Skeletal muscle satellite cell (primary cell): ENCODE measurements around the gene EGFL8.

ENCODE experiments used
- H3K27me3 ChIP-seq: 2 replicates; pipeline ENCODE4 v1.7.0; 2013; ENCODE audit warnings: low read length; ENCODE audit not compliant: control insufficient read depth, insufficient read depth
- H3K36me3 ChIP-seq: 2 replicates; pipeline ENCODE4 v1.7.0; 2013; ENCODE audit warnings: mild to moderate bottlenecking, control low read depth, low read length; ENCODE audit not compliant: insufficient read depth
- H3K4me1 ChIP-seq: 2 replicates; pipeline ENCODE4 v1.7.0; 2013; ENCODE audit warnings: low read length; ENCODE audit not compliant: control insufficient read depth, insufficient read depth
- H3K4me2 ChIP-seq: 2 replicates; pipeline ENCODE4 v1.7.0; 2013; ENCODE audit warnings: mild to moderate bottlenecking, low read length
- H3K4me3 ChIP-seq: 2 replicates; pipeline ENCODE4 v1.7.0; 2013; ENCODE audit warnings: low read length
- H3K9ac ChIP-seq: 2 replicates; pipeline ENCODE4 v1.7.0; 2013; ENCODE audit warnings: mild to moderate bottlenecking, low read depth, low read length, moderate library complexity
- H3K9me3 ChIP-seq: replicated peaks from 2 replicates; pipeline ENCODE4 v1.7.0; 2013; ENCODE audit warnings: mild to moderate bottlenecking, control low read depth, low read length

EGFL8 gene

DNA sequence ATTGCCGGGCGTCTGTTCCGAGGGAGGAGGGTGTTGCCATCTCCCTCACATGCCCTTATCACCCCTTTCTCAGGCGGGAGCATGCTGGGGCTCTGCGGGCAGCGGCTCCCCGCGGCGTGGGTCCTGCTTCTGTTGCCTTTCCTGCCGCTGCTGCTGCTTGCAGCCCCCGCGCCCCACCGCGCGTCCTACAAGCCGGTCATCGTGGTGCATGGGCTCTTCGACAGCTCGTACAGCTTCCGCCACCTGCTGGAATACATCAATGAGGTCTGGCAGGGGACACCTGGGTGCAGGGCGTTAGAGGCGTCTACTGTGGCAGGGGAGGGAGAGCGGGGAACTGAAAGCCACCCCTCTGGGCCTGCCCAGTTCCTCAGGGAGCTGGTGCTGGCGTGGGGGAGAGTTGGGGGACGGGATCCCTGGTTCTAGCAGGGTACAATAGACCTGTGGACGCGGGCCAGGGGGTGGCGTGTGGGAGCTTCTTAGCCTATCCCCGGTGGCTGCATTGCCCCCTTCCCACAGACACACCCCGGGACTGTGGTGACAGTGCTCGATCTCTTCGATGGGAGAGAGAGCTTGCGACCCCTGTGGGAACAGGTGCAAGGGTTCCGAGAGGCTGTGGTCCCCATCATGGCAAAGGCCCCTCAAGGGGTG is 9.8 kb upstream of the EGFL8 start:
- H3K4me3 ChIP-seq = peak overlapping the region; percentile 86
- H3K27me3 ChIP-seq = peaks cover 6% of the 10 kb centered on the region
- H3K9me3 ChIP-seq = no peaks in the 10 kb centered on the region
- H3K4me1 ChIP-seq = peaks cover 28% of the 10 kb centered on the region
- H3K4me2 ChIP-seq = peak overlapping the region; percentile 94
- peaks cover 18% of the 10 kb centered on the region for H3K36me3 ChIP-seq
- H3K9ac ChIP-seq = peak overlapping the region; percentile 82

DNA sequence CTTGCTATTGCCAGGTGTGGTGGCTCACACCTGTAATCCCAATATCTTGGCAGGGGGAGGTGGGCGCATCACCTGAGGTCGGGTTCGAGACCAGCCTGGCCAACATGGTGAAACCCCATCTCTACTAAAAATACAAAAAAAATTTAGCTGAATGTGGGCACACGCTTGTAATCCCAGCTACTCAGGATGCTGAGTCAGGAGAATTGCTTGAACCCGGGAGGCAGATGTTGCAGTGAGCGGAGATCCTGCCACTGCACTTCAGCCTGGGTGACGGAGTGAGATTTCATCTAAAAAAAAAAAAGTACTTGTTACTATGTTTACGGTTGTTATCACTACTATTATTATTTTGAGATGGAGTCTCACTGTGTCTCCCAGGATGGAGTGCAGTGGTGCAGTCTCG is 7.5 kb upstream of the EGFL8 start:
- Histone ChIP-seq H3K4me1 (peaks cover 28% of the 10 kb centered on the region), H3K27me3 (no peaks in the 10 kb centered on the region), H3K9me3 (no peaks in the 10 kb centered on the region), H3K4me3 (no peak overlapping the region), H3K4me2 (no peak overlapping the region), H3K9ac (no peak overlapping the region), H3K36me3 (peaks cover 18% of the 10 kb centered on the region)

DNA sequence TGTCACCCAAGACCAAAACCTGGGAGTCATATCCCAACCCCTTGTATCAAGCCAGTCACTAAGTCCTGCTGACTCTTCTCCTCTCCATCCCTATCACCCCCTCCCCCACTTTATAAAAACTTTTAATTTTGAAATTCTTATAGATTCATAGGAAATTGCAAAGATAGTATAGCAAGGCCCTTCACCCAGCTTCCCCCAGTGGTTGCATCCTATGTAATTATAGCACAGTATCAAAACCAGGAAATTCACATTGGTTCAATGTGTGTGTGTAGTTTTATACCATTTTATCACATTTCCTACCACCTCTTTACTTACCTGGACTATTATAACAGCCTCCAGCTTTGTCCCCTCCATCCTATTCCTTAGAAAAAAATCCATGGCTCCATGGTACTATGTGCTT is 6.3 kb upstream of the EGFL8 start:
- Histone ChIP-seq H3K9me3 (no peaks in the 10 kb centered on the region), H3K4me1 (peaks cover 16% of the 10 kb centered on the region), H3K4me2 (no peak overlapping the region), H3K9ac (no peak overlapping the region), H3K4me3 (no peak overlapping the region), H3K36me3 (peaks cover 18% of the 10 kb centered on the region), H3K27me3 (no peaks in the 10 kb centered on the region)

GRCh38 chr6:32163559-32164258 is 686 bp upstream of the EGFL8 start:
- Histone ChIP-seq H3K27me3 (no peaks in the 10 kb centered on the region), H3K9me3 (no peaks in the 10 kb centered on the region), H3K4me1 (peaks cover 5% of the 10 kb centered on the region), H3K4me2 (no peak overlapping the region), H3K9ac (no peak overlapping the region), H3K36me3 (peaks cover 10% of the 10 kb centered on the region), H3K4me3 (no peak overlapping the region)

GRCh38 chr6:32166411-32167061 is 2.1 kb downstream of the EGFL8 start:
- Histone ChIP-seq H3K27me3 (no peaks in the 10 kb centered on the region), H3K4me2 (no peak overlapping the region), H3K4me1 (peaks cover 11% of the 10 kb centered on the region), H3K9ac (no peak overlapping the region), H3K9me3 (no peaks in the 10 kb centered on the region), H3K36me3 (peaks cover 29% of the 10 kb centered on the region), H3K4me3 (no peak overlapping the region)

- H3K36me3 ChIP-seq = peaks cover 29% of the 10 kb centered on the region
- no peak overlapping the region for H3K9ac ChIP-seq
- peaks cover 11% of the 10 kb centered on the region for H3K4me1 ChIP-seq
- no peaks in the 10 kb centered on the region for H3K27me3 ChIP-seq
- no peak overlapping the region for H3K4me3 ChIP-seq
- no peak overlapping the region for H3K4me2 ChIP-seq
- no peaks in the 10 kb centered on the region for H3K9me3 ChIP-seq
Observed at GRCh38 chr6:32167154-32167760, 2.9 kb downstream of the EGFL8 start.

- Histone ChIP-seq H3K9ac (no peak overlapping the region), H3K4me3 (no peak overlapping the region), H3K36me3 (peaks cover 29% of the 10 kb centered on the region), H3K4me1 (peaks cover 11% of the 10 kb centered on the region), H3K9me3 (no peaks in the 10 kb centered on the region), H3K27me3 (no peaks in the 10 kb centered on the region), H3K4me2 (no peak overlapping the region)
Observed at GRCh38 chr6:32167761-32168262, 3.4 kb downstream of the EGFL8 start.

GRCh38 chr6:32168350-32168749 is 4.0 kb downstream of the EGFL8 start:
- Histone ChIP-seq H3K4me1 (peaks cover 11% of the 10 kb centered on the region), H3K4me3 (no peak overlapping the region), H3K9ac (no peak overlapping the region), H3K36me3 (peaks cover 29% of the 10 kb centered on the region), H3K4me2 (no peak overlapping the region), H3K9me3 (no peaks in the 10 kb centered on the region), H3K27me3 (no peaks in the 10 kb centered on the region)

DNA sequence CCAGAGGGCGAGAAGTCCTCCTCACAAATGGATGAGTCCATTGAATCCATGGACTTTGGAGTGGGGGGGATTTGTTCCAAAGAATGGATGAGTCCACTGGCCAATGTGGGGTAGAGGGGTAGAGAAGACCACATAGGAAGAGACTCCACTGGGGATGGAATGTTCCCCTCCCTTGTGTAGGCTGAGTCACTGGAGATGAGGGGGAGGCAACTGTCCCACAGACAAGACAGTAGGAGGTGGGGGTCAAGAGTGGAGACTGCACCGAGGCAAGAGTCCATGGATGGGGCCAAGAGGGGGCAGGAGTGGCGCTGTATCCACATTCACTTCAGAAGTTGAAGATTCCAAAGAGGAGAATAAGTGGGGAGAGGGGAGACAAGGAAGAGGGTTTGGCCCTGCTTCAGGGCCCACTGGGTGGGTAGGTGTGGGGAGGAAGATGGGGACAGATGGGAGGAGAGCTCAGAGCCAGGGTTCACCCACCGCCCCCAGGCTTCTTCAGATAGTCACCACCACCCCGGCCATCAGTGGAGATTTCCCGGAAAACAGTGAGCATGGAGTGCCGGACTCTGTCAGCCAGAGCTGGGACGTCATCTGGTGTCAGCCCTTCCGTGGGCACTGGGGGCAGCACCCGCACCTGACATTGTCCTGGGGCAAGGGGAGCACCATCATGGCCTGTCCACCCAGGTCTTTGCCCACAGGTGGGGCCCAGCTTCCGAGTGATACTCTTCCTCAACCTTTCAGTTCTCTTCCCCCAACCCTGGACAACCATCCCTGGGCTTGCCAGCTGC is 4.6 kb downstream of the EGFL8 start:
- H3K4me2 ChIP-seq = no peak overlapping the region
- H3K9ac ChIP-seq = no peak overlapping the region
- H3K4me1 ChIP-seq = peaks cover 11% of the 10 kb centered on the region
- no peak overlapping the region for H3K4me3 ChIP-seq
- H3K27me3 ChIP-seq = no peaks in the 10 kb centered on the region
- no peaks in the 10 kb centered on the region for H3K9me3 ChIP-seq
- peaks cover 29% of the 10 kb centered on the region for H3K36me3 ChIP-seq

- H3K27me3 ChIP-seq = no peaks in the 10 kb centered on the region
- no peak overlapping the region for H3K4me2 ChIP-seq
- no peak overlapping the region for H3K4me3 ChIP-seq
- peaks cover 29% of the 10 kb centered on the region for H3K36me3 ChIP-seq
- H3K4me1 ChIP-seq = peaks cover 22% of the 10 kb centered on the region
- no peaks in the 10 kb centered on the region for H3K9me3 ChIP-seq
- H3K9ac ChIP-seq = no peak overlapping the region
Observed at GRCh38 chr6:32170294-32170693, 5.9 kb downstream of the EGFL8 start.

GRCh38 chr6:32171234-32171633 is 6.8 kb downstream of the EGFL8 start:
- H3K36me3 ChIP-seq = peaks cover 28% of the 10 kb centered on the region
- no peak overlapping the region for H3K4me3 ChIP-seq
- H3K27me3 ChIP-seq = no peaks in the 10 kb centered on the region
- no peaks in the 10 kb centered on the region for H3K9me3 ChIP-seq
- no peak overlapping the region for H3K9ac ChIP-seq
- H3K4me2 ChIP-seq = no peak overlapping the region
- peaks cover 23% of the 10 kb centered on the region for H3K4me1 ChIP-seq
